H1 (cell line): ENCODE measurements around the gene GPC6. TPM values are rescaled to one million over a fixed set of nuclear protein-coding genes. Genes with fewer than 3 reads are reported as not detected.

ENCODE experiments used
- KDM1A ChIP-seq: fragments of 200-600, 300-600 bp; sonication (generic); IDR thresholded peaks from 2 replicates; pipeline ENCODE4 v1.7.1; 2016; ENCODE audit warnings: mild to moderate bottlenecking, low read length, borderline replicate concordance
- KDM5A ChIP-seq: fragments of 200-600 bp; IDR thresholded peaks from 2 replicates; pipeline ENCODE4 v1.7.1; 2012; ENCODE audit warnings: mild to moderate bottlenecking, low read length, inconsistent platforms, mixed read lengths
- MAFK ChIP-seq: IDR thresholded peaks from 2 replicates; pipeline ENCODE4 v1.6.1; 2012; ENCODE audit warnings: low read depth, mild to moderate bottlenecking, improper control_type of control experiment, low read length
- POU5F1 ChIP-seq: IDR thresholded peaks from 2 replicates; pipeline ENCODE4 v1.6.1; 2011; ENCODE audit warnings: low read depth, mild to moderate bottlenecking, low read length, moderate library complexity
- ZNF274 ChIP-seq: IDR thresholded peaks from 2 replicates; pipeline ENCODE4 v1.7.0; 2012; ENCODE audit warnings: low read length, borderline replicate concordance; ENCODE audit errors: extremely low read depth
- polyA plus RNA-seq, 7 experiments: library from polyadenylated mRNA; depleted of rRNA in 3 of 7; stranded (reverse) in 5 of 7; unstranded in 2 of 7; fragments of >200 nt in 5 of 7; fragments of 200-250 nt in 2 of 7; gene quantifications; 1 replicate in 5 of 7; 2 replicates in 1 of 7; 4 replicates in 1 of 7; pipeline versions ENCODE4 v1.2.1 to v1.2.3, GENCODE V29; 2011 to 2013; ENCODE audit warnings: missing spikeins in 2 of 7, mixed read lengths in 2 of 7
- total RNA-seq: library from RNA; stranded (reverse); fragmentation: NEBNext Ultra II Directional; extraction: Animal tissue kit (Norgen Biotek cat#: 25700); gene quantifications from 2 replicates; pipeline ENCODE4 v1.2.1, GENCODE V29; 2021
- TF ChIP-seq, protein P1 (sequence below): fragments of 300-600 bp; sonication (generic); IDR thresholded peaks from 2 replicates; pipeline ENCODE4 v1.7.1; 2012; ENCODE audit warnings: low read length, moderate library complexity, mild to moderate bottlenecking, inconsistent platforms; ENCODE audit not compliant: insufficient replicate concordance

Gene GPC6
- total and polyA plus RNA-seq, 2 of the 8 experiments (the other 6 are each of a cell fraction or from before 2014, with no cell fraction given): 5.4 to 12.0 TPM

DNA sequence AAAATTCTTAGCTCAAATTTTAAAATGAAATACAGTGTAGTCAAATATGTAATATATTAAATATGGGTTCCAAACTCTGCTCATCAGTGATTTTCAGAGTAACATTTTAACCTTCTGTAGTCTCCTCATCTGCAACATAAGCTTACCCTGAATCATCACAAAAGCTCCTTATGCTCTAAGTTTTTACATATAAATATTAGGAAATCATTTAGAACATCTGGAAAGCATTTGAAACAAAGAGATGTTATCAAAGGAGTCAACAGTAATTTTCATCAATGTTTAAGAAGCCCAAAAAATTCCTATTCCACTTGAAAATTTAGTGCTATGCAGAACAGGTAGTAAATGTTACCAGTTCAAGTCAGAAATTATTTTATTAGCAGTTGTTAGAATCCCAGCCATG is 1028.1 kb downstream of the GPC6 start (continued):
- TF ChIP-seq, protein P1, sequence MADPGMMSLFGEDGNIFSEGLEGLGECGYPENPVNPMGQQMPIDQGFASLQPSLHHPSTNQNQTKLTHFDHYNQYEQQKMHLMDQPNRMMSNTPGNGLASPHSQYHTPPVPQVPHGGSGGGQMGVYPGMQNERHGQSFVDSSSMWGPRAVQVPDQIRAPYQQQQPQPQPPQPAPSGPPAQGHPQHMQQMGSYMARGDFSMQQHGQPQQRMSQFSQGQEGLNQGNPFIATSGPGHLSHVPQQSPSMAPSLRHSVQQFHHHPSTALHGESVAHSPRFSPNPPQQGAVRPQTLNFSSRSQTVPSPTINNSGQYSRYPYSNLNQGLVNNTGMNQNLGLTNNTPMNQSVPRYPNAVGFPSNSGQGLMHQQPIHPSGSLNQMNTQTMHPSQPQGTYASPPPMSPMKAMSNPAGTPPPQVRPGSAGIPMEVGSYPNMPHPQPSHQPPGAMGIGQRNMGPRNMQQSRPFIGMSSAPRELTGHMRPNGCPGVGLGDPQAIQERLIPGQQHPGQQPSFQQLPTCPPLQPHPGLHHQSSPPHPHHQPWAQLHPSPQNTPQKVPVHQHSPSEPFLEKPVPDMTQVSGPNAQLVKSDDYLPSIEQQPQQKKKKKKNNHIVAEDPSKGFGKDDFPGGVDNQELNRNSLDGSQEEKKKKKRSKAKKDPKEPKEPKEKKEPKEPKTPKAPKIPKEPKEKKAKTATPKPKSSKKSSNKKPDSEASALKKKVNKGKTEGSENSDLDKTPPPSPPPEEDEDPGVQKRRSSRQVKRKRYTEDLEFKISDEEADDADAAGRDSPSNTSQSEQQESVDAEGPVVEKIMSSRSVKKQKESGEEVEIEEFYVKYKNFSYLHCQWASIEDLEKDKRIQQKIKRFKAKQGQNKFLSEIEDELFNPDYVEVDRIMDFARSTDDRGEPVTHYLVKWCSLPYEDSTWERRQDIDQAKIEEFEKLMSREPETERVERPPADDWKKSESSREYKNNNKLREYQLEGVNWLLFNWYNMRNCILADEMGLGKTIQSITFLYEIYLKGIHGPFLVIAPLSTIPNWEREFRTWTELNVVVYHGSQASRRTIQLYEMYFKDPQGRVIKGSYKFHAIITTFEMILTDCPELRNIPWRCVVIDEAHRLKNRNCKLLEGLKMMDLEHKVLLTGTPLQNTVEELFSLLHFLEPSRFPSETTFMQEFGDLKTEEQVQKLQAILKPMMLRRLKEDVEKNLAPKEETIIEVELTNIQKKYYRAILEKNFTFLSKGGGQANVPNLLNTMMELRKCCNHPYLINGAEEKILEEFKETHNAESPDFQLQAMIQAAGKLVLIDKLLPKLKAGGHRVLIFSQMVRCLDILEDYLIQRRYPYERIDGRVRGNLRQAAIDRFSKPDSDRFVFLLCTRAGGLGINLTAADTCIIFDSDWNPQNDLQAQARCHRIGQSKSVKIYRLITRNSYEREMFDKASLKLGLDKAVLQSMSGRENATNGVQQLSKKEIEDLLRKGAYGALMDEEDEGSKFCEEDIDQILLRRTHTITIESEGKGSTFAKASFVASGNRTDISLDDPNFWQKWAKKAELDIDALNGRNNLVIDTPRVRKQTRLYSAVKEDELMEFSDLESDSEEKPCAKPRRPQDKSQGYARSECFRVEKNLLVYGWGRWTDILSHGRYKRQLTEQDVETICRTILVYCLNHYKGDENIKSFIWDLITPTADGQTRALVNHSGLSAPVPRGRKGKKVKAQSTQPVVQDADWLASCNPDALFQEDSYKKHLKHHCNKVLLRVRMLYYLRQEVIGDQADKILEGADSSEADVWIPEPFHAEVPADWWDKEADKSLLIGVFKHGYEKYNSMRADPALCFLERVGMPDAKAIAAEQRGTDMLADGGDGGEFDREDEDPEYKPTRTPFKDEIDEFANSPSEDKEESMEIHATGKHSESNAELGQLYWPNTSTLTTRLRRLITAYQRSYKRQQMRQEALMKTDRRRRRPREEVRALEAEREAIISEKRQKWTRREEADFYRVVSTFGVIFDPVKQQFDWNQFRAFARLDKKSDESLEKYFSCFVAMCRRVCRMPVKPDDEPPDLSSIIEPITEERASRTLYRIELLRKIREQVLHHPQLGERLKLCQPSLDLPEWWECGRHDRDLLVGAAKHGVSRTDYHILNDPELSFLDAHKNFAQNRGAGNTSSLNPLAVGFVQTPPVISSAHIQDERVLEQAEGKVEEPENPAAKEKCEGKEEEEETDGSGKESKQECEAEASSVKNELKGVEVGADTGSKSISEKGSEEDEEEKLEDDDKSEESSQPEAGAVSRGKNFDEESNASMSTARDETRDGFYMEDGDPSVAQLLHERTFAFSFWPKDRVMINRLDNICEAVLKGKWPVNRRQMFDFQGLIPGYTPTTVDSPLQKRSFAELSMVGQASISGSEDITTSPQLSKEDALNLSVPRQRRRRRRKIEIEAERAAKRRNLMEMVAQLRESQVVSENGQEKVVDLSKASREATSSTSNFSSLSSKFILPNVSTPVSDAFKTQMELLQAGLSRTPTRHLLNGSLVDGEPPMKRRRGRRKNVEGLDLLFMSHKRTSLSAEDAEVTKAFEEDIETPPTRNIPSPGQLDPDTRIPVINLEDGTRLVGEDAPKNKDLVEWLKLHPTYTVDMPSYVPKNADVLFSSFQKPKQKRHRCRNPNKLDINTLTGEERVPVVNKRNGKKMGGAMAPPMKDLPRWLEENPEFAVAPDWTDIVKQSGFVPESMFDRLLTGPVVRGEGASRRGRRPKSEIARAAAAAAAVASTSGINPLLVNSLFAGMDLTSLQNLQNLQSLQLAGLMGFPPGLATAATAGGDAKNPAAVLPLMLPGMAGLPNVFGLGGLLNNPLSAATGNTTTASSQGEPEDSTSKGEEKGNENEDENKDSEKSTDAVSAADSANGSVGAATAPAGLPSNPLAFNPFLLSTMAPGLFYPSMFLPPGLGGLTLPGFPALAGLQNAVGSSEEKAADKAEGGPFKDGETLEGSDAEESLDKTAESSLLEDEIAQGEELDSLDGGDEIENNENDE: no peak
- TF ChIP-seq KDM5A (no peak), KDM1A (no peak), ZNF274 (no peak), MAFK (no peak), POU5F1 (no peak)
